ENCODE results near the gene PHPT1.

DNA sequence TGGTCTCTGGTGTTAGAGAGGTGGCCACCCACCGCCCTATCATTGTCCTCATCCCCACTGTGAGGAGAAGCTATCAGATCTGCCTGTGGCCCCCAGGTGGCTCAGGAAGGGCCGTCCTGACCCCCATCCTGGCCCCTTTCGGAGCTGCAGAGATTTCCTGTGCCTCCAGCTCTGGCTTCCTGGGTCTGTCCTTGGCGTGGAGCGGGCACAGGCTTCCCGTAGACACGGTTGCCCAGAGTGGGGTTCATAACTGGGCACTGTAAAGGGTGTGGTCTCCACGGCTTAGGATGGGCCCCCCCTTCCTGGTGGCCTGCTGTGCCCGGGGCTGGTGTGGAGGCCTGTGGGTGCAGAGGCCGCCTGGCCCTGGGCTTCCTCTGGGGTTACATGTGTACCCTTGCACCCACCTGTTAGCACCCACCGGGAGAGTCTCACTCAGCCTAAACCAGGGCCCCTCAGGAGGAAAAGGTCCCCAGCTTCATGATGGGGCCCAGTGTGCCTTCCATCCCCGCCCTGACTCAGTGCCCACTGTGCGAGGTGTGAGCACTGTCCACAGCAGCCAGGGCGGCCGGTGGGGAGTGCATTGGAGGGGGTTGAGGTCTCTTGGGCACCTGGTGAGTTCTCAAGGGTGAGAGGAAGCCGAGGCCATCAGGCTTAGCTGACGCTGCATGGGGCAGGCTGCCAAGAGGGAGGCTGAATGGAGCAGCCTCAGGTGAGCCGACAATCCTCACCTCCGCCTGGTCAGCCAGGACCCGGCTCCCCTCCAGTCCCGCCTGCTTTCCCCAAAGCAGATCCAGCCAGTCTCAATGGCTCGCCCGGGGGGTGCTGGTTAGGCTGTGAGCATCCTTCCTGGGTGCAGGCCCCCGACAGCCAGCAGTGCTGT lies 22.3 kb upstream of the PHPT1 start:
- TF ChIP-seq, protein P1, sequence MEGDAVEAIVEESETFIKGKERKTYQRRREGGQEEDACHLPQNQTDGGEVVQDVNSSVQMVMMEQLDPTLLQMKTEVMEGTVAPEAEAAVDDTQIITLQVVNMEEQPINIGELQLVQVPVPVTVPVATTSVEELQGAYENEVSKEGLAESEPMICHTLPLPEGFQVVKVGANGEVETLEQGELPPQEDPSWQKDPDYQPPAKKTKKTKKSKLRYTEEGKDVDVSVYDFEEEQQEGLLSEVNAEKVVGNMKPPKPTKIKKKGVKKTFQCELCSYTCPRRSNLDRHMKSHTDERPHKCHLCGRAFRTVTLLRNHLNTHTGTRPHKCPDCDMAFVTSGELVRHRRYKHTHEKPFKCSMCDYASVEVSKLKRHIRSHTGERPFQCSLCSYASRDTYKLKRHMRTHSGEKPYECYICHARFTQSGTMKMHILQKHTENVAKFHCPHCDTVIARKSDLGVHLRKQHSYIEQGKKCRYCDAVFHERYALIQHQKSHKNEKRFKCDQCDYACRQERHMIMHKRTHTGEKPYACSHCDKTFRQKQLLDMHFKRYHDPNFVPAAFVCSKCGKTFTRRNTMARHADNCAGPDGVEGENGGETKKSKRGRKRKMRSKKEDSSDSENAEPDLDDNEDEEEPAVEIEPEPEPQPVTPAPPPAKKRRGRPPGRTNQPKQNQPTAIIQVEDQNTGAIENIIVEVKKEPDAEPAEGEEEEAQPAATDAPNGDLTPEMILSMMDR (IDR thresholded peaks at IDR 0.05; ENCODE audit: poor library complexity), result no peak
- TF ChIP-seq EZH2 (IDR thresholded peaks at IDR 0.05; ENCODE audit: borderline replicate concordance), result no peak

Data from hepatocyte (in vitro differentiated cells).